SK-N-SH treated with all-trans-retinoic acid at 6 μM for 48 hours (cell line): Measurements from ENCODE around the gene KPNA1.

Source experiments
- ESRRG ChIP-seq: fragments of 250-450 bp; sonication (Bioruptor Pico); IDR thresholded peaks from 2 replicates; pipeline ENCODE4 v1.6.1; 2021; ENCODE audit warnings: mild to moderate bottlenecking
- ISL1 ChIP-seq: fragments of 250-450 bp; sonication (Bioruptor Pico); IDR thresholded peaks from 2 replicates; pipeline ENCODE4 v2.1.2; 2022; ENCODE audit warnings: mild to moderate bottlenecking, moderate library complexity
- RARB ChIP-seq: fragments of 250-450 bp; sonication (Bioruptor Pico); IDR thresholded peaks from 2 replicates; pipeline ENCODE4 v1.8.0; 2021; ENCODE audit warnings: mild to moderate bottlenecking, moderate library complexity
- TOX ChIP-seq: fragments of 250-450 bp; sonication (Bioruptor Pico); IDR thresholded peaks from 2 replicates; pipeline ENCODE4 v1.8.0; 2021; ENCODE audit warnings: mild to moderate bottlenecking, moderate library complexity, borderline replicate concordance
- ZC3H10 ChIP-seq: fragments of 250-450 bp; sonication (Bioruptor Pico); IDR thresholded peaks from 2 replicates; pipeline ENCODE4 v1.5.1; 2021; ENCODE audit warnings: mild to moderate bottlenecking, moderate library complexity
- TF ChIP-seq, protein P1 (sequence below): fragments of 250-450 bp; sonication (Bioruptor Pico); IDR thresholded peaks from 2 replicates; pipeline ENCODE4 v1.8.0; 2021; ENCODE audit warnings: low read depth, mild to moderate bottlenecking, moderate library complexity, borderline replicate concordance
- TF ChIP-seq, protein P2 (sequence below): fragments of 250-450 bp; sonication (Bioruptor Pico); IDR thresholded peaks from 2 replicates; pipeline ENCODE4 v1.8.0; 2020; ENCODE audit warnings: mild to moderate bottlenecking, moderate library complexity, borderline replicate concordance

DNA sequence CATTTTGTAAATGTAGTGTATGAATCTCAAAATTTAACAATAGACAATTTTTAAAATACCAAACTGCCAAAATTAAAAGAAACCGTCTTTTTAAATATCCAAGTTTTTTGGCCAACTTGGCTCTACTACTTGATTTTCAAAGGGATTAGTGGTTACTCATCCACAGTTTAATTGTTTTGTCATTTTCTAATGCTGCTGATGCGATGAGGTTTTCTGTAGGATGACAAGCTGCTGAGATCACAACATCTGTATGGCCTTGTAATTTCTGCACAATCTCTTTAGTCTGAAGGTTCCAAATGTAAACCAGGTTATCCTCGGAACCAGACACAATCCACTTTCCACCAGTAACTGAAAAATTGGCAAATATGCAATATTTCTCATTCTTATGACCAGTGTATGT lies 100.3 kb downstream of the KPNA1 start:
- TF ChIP-seq ISL1 (CRISPR knock-in tag) (no peak), RARB (no peak), TOX (CRISPR knock-in tag) (no peak), ZC3H10 (CRISPR knock-in tag) (no peak), ESRRG (CRISPR knock-in tag) (no peak)
- TF ChIP-seq, protein P1, sequence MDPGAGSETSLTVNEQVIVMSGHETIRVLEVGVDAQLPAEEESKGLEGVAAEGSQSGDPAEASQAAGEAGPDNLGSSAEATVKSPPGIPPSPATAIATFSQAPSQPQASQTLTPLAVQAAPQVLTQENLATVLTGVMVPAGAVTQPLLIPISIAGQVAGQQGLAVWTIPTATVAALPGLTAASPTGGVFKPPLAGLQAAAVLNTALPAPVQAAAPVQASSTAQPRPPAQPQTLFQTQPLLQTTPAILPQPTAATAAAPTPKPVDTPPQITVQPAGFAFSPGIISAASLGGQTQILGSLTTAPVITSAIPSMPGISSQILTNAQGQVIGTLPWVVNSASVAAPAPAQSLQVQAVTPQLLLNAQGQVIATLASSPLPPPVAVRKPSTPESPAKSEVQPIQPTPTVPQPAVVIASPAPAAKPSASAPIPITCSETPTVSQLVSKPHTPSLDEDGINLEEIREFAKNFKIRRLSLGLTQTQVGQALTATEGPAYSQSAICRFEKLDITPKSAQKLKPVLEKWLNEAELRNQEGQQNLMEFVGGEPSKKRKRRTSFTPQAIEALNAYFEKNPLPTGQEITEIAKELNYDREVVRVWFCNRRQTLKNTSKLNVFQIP: no peak
- TF ChIP-seq, protein P2, sequence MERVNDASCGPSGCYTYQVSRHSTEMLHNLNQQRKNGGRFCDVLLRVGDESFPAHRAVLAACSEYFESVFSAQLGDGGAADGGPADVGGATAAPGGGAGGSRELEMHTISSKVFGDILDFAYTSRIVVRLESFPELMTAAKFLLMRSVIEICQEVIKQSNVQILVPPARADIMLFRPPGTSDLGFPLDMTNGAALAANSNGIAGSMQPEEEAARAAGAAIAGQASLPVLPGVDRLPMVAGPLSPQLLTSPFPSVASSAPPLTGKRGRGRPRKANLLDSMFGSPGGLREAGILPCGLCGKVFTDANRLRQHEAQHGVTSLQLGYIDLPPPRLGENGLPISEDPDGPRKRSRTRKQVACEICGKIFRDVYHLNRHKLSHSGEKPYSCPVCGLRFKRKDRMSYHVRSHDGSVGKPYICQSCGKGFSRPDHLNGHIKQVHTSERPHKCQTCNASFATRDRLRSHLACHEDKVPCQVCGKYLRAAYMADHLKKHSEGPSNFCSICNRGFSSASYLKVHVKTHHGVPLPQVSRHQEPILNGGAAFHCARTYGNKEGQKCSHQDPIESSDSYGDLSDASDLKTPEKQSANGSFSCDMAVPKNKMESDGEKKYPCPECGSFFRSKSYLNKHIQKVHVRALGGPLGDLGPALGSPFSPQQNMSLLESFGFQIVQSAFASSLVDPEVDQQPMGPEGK: no peak
